Measurements from ENCODE around the gene FBXW9. TPM values are rescaled to one million over a fixed set of nuclear protein-coding genes. Genes with fewer than 3 reads are reported as not detected.
A peak's percentile ranks its signal among the peaks of the same experiment; 100 is the strongest.

FBXW9 gene
- total and polyA plus RNA-seq, 2 of the 13 experiments (the other 11 are each of a cell fraction or from before 2014, with no cell fraction given) = 5.7 to 6.1 TPM

DNA sequence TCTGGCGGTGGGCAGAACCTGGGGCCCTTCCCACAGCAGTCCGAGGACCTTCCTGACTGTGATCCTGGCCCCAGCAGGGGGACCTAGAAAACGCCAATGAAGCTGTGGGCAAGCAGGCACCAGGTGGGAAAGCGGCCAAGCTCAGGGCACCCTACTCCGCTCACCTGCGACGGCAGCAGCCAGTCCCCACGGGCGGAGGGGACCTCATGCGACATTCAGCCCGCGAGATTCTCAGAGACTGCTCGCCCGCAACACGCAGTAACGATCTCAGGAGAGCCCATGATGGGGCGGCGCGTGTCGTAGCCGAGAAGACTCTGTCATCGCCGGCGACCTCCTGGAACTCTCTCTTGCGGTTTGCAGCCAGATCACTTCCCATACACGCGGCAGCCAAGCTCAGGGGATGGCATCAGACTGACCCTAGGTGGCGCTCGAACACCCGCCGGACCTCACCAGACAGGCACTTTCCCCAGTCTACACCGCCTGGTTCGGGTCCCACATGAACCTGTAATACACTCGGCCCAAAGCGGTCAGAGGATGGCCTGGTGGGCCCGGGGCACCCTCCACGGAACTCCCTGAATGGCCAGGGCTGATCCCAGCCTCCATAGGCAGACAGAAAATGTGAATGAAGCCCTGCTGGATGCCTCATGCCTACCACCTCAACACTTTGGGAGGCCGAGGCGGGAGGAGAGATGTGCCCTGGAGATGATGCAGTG, 56.4 kb downstream of the FBXW9 start (continued):
- TF ChIP-seq, protein P1, sequence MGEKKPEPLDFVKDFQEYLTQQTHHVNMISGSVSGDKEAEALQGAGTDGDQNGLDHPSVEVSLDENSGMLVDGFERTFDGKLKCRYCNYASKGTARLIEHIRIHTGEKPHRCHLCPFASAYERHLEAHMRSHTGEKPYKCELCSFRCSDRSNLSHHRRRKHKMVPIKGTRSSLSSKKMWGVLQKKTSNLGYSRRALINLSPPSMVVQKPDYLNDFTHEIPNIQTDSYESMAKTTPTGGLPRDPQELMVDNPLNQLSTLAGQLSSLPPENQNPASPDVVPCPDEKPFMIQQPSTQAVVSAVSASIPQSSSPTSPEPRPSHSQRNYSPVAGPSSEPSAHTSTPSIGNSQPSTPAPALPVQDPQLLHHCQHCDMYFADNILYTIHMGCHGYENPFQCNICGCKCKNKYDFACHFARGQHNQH (CRISPR knock-in tag; IDR thresholded peaks at IDR 0.05) = peak; percentile 34; the same call in 1 of the 2 replicates
- TF ChIP-seq ZNF232 (CRISPR knock-in tag; IDR thresholded peaks at IDR 0.05; ENCODE audit: borderline replicate concordance) (no peak), ZSCAN9 (CRISPR knock-in tag; IDR thresholded peaks at IDR 0.05; ENCODE audit: borderline replicate concordance) (no peak), NFE2L1 (CRISPR knock-in tag; IDR thresholded peaks at IDR 0.05; ENCODE audit: borderline replicate concordance) (no peak), ZMYM2 (CRISPR knock-in tag; IDR thresholded peaks at IDR 0.05) (0 out of 2 replicates have a peak, but pooled peaks have one; percentile 42), GZF1 (CRISPR knock-in tag; IDR thresholded peaks at IDR 0.05) (no peak), BHLHE40 (IDR thresholded peaks at IDR 0.05; ENCODE audit: low read length) (no peak), DR1 (CRISPR knock-in tag; IDR thresholded peaks at IDR 0.05) (no peak), ZNF367 (CRISPR knock-in tag; IDR thresholded peaks at IDR 0.05; ENCODE audit: borderline replicate concordance) (no peak), PRMT3 (CRISPR knock-in tag; IDR thresholded peaks at IDR 0.05; ENCODE audit: borderline replicate concordance, low read depth) (no peak), ZNF652 (CRISPR knock-in tag; IDR thresholded peaks at IDR 0.05; ENCODE audit: borderline replicate concordance, low read depth) (no peak), HNF4G (IDR thresholded peaks at IDR 0.05; ENCODE audit: borderline replicate concordance, low read depth, low read length) (no peak), HNF4G (CRISPR knock-in tag; IDR thresholded peaks at IDR 0.05; ENCODE audit: borderline replicate concordance, low read depth) (no peak), TBX3 (IDR thresholded peaks at IDR 0.05; ENCODE audit: borderline replicate concordance) (no peak)
- TF ChIP-seq, protein P2, sequence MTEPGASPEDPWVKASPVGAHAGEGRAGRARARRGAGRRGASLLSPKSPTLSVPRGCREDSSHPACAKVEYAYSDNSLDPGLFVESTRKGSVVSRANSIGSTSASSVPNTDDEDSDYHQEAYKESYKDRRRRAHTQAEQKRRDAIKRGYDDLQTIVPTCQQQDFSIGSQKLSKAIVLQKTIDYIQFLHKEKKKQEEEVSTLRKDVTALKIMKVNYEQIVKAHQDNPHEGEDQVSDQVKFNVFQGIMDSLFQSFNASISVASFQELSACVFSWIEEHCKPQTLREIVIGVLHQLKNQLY (CRISPR knock-in tag; IDR thresholded peaks at IDR 0.05) = no peak
- TF ChIP-seq, protein P3, sequence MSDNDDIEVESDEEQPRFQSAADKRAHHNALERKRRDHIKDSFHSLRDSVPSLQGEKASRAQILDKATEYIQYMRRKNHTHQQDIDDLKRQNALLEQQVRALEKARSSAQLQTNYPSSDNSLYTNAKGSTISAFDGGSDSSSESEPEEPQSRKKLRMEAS (IDR thresholded peaks at IDR 0.05) = peak; percentile 58; the same call in 1 of the 2 replicates
- TF ChIP-seq, protein P4, sequence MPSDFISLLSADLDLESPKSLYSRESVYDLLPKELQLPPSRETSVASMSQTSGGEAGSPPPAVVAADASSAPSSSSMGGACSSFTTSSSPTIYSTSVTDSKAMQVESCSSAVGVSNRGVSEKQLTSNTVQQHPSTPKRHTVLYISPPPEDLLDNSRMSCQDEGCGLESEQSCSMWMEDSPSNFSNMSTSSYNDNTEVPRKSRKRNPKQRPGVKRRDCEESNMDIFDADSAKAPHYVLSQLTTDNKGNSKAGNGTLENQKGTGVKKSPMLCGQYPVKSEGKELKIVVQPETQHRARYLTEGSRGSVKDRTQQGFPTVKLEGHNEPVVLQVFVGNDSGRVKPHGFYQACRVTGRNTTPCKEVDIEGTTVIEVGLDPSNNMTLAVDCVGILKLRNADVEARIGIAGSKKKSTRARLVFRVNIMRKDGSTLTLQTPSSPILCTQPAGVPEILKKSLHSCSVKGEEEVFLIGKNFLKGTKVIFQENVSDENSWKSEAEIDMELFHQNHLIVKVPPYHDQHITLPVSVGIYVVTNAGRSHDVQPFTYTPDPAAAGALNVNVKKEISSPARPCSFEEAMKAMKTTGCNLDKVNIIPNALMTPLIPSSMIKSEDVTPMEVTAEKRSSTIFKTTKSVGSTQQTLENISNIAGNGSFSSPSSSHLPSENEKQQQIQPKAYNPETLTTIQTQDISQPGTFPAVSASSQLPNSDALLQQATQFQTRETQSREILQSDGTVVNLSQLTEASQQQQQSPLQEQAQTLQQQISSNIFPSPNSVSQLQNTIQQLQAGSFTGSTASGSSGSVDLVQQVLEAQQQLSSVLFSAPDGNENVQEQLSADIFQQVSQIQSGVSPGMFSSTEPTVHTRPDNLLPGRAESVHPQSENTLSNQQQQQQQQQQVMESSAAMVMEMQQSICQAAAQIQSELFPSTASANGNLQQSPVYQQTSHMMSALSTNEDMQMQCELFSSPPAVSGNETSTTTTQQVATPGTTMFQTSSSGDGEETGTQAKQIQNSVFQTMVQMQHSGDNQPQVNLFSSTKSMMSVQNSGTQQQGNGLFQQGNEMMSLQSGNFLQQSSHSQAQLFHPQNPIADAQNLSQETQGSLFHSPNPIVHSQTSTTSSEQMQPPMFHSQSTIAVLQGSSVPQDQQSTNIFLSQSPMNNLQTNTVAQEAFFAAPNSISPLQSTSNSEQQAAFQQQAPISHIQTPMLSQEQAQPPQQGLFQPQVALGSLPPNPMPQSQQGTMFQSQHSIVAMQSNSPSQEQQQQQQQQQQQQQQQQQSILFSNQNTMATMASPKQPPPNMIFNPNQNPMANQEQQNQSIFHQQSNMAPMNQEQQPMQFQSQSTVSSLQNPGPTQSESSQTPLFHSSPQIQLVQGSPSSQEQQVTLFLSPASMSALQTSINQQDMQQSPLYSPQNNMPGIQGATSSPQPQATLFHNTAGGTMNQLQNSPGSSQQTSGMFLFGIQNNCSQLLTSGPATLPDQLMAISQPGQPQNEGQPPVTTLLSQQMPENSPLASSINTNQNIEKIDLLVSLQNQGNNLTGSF (CRISPR knock-in tag; IDR thresholded peaks at IDR 0.05) = no peak; the same call in 1 of the 2 replicates
- TF ChIP-seq, protein P5, sequence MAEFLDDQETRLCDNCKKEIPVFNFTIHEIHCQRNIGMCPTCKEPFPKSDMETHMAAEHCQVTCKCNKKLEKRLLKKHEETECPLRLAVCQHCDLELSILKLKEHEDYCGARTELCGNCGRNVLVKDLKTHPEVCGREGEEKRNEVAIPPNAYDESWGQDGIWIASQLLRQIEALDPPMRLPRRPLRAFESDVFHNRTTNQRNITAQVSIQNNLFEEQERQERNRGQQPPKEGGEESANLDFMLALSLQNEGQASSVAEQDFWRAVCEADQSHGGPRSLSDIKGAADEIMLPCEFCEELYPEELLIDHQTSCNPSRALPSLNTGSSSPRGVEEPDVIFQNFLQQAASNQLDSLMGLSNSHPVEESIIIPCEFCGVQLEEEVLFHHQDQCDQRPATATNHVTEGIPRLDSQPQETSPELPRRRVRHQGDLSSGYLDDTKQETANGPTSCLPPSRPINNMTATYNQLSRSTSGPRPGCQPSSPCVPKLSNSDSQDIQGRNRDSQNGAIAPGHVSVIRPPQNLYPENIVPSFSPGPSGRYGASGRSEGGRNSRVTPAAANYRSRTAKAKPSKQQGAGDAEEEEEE (CRISPR knock-in tag; IDR thresholded peaks at IDR 0.05; ENCODE audit: borderline replicate concordance) = no peak
- TF ChIP-seq, protein P6, sequence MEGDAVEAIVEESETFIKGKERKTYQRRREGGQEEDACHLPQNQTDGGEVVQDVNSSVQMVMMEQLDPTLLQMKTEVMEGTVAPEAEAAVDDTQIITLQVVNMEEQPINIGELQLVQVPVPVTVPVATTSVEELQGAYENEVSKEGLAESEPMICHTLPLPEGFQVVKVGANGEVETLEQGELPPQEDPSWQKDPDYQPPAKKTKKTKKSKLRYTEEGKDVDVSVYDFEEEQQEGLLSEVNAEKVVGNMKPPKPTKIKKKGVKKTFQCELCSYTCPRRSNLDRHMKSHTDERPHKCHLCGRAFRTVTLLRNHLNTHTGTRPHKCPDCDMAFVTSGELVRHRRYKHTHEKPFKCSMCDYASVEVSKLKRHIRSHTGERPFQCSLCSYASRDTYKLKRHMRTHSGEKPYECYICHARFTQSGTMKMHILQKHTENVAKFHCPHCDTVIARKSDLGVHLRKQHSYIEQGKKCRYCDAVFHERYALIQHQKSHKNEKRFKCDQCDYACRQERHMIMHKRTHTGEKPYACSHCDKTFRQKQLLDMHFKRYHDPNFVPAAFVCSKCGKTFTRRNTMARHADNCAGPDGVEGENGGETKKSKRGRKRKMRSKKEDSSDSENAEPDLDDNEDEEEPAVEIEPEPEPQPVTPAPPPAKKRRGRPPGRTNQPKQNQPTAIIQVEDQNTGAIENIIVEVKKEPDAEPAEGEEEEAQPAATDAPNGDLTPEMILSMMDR (CRISPR knock-in tag; IDR thresholded peaks at IDR 0.05) = peak; percentile 94
